OCI-LY7 (cell line): Measurements from ENCODE around the gene CLIP3.

Source experiments
- CTCF ChIP-seq: fragments of 200-600 bp; sonication (generic); conservative IDR thresholded peaks from 2 replicates; pipeline ENCODE4 v1.5.1; 2014; ENCODE audit warnings: mild to moderate bottlenecking, antibody characterized with exemption, low read length, moderate library complexity, mixed read lengths
- EZH2phosphoT487 ChIP-seq: fragments of 200-600 bp; sonication (generic); IDR thresholded peaks from 2 replicates; pipeline ENCODE4 v1.6.1; 2018; ENCODE audit warnings: low read depth, borderline replicate concordance, mild to moderate bottlenecking, mixed run types, antibody characterized with exemption, low read length, moderate library complexity, mixed read lengths

GRCh38 chr19:36031308-36031707 is 1.4 kb downstream of the CLIP3 start:
- TF ChIP-seq CTCF (no peak), EZH2phosphoT487 (no peak)
